Nucleus accumbens (tissue), 56 donors: Measurements from ENCODE around the gene ZNF524.
A peak's percentile ranks its signal among the peaks of the same experiment; 100 is the strongest.
"Not testable (repeated sequence)": the region's sequence is repeated elsewhere in the genome, so short reads cannot be mapped to it uniquely, and the experiment has no call there.

Experiments used
- DNase-seq, 56 donors: peaks; one replicate each; lab custom pipeline; 2025; lab: John Stamatoyannopoulos, UW

Gene ZNF524

DNA sequence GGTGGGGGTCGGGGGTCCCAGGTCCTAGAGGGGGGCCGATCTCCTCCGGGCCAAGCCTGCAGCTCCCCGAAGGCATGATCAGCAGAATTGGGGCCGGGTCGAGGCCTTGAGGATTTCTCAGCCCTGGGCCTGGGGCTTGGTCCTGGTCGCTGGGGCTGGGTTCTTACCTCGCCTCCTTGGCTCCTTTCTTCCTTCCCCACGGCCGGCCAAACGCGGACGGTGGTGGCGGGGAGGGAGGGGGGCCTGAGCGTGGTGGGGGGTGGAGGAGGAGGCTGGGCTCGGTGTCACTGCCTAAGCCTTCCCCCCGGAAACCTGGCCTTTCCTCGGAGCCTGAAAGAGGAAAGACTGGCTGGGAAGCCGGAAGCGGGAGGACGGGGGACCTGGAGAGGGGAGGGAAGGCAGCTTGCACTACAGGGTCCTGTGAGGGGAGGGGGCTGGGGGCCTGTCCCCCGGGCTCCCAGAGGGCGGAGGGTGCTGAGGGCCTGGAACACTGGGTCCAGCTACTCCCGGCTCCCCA, 19.4 kb upstream of the ZNF524 start, which contains the start of gene ZNF579:
Gene ZNF579 (minus strand): TSS at position 221 of the 517 bp plus-strand sequence. CDS start 1,209 bp downstream, outside the sequence.
- DNase-seq = peak; percentile 26 to 93 (median 82)

- peak in 2 of 56 donors; percentile 8 to 39 for DNase-seq
Observed at GRCh38 chr19:55581145-55581822, 18.8 kb upstream of the ZNF524 start.

GRCh38 chr19:55581823-55582223, 18.3 kb upstream of the ZNF524 start:
- DNase-seq = no peak

GRCh38 chr19:55582284-55582683, 17.8 kb upstream of the ZNF524 start:
- not testable (repeated sequence) for DNase-seq

- not testable (repeated sequence) for DNase-seq
Observed at GRCh38 chr19:55583897-55584296, 16.2 kb upstream of the ZNF524 start.

GRCh38 chr19:55584871-55585270, 15.2 kb upstream of the ZNF524 start:
- DNase-seq = no peak

- peak; percentile 6 to 90 (median 66) for DNase-seq
Observed at GRCh38 chr19:55585658-55586339, 14.3 kb upstream of the ZNF524 start.

DNA sequence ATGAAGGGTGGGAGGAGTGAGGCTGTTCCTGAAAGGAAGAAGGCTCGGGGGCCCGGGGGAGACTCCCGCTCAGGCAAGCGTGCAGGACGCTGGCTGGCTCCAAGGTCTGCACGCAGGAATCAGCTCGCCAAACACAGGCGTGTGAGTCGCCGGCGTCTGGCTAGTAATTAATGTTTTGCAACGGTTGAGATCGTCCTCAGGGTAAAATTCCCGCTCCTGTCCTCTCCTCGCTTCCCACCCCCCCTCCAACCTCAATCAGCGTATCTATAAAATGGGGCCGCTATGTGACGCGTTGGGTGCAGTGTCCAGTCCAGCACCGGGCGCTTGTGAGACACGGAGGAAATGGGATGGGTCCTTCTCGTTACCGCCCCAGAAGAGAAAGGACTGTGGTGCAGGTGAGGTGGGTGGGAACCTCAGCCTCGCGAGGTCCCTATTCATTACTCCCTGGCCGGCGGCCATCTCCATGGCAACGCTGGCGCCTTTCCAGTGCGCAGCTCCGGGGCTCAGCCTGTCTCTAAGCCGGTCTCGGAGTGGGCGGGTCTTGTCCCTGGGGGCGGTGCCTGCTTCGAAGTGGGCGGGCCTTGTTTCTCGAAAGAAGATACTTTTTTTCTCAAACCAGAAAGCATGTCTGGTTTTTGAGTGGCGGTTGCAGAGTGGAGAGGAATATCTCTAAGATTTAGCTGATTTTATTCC, 13.0 kb upstream of the ZNF524 start:
- DNase-seq = peak; percentile 33 to 95 (median 82)

DNA sequence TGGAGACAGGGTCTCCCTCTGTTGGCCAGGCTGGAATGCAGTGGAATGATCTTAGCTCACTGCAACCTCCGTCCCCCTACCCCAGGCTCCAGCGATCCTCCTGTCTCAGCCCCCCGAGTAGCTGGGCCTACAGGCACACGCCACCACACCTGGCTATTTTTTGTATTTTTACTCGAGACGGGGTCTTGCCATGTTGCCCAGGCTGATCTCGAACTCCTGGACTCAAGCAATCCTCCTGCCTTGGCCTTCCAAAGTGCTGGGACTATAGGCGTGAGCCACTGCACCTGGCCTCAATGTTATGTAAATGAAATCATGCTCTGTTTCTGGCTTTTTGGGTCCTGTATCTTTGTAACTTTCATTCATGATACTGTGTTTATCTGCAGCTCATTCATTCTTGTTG, 11.3 kb upstream of the ZNF524 start:
- no peak for DNase-seq

DNA sequence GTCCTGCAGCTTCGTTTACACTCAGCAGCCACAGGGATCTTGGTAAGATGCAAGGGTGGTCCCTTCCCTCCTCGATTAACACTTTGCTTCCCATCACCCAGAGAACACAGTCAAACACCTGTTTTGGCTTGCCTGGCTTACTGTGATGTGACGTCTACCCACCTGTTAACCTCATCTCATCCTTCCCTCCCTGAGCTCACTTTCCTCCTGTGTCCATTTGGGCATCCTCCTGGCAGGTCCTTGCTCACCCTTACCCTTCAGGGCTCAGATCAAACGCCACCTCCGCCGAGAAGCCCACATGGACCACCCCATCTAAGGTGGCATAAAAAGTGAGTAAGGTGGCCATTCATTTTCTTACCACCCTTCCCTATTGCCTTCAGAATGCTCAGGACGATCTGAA, 10.0 kb upstream of the ZNF524 start:
- DNase-seq = no peak

GRCh38 chr19:55590617-55591016, 9.5 kb upstream of the ZNF524 start:
- no peak for DNase-seq

GRCh38 chr19:55591555-55591954, 8.5 kb upstream of the ZNF524 start:
- DNase-seq = no peak

DNA sequence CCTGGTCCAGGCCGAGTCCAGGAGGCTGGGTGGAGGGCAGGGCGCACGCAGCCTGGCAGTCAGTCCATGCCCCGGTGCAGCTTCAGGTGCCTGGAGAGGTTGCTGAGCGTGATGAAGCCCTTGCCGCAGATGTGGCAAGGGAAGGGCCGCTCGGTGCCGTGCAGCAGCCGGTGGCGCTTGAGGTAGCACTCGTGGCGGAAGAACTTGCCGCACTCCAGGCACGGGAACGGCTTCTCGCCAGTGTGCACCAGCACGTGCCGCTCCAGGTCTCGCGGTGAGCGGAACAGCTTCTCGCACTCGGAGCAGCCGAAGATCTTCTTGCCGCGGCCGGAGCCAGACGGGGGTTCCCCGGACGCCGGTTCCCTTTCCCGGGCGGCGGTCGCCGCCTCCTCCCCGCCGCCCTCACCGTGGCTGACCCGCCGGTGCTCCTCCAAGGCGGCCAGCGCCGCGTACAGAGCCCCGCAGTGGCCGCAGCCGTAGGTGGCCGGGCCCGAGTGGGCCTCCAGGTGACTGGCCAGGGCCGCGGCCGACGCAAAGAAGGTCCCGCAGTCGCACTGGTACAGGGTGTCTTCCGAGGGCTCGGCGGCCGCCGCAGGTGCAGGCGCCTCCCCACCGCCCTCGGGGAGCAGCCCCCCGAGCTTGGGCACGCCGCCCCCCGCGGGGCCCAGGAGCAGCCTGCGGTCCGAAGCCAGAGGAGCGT, 7.5 kb upstream of the ZNF524 start:
- no peak for DNase-seq

- DNase-seq = no peak
Observed at GRCh38 chr19:55593096-55593772, 6.9 kb upstream of the ZNF524 start.

DNA sequence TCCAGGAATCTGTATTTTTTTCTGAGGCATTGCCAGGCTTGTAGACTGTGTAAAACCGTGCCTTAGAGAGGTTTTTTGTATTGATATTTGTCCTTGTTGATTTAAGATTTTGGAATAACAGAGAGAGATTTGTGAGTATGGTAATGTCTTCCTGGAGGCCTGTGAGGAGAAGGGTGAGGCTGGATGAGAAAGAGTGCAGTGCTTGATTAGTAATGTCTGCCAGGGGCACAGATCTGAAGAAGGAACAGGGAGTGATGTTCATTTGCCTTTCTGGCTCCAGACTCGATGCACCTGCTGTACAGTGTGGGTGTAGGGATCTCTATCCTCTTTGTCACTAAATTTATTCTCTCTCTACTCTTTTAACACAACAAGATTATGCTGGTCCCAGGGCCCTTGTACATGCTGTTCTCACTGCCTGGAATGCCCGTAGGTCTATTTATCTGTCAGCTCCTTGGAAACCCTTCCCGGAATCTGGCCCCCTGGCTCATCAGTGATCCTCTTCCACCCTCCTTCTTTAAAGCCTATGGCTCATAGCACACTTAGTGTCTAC, 5.0 kb upstream of the ZNF524 start:
- no peak for DNase-seq

- DNase-seq = no peak
Observed at GRCh38 chr19:55596304-55596703, 3.8 kb upstream of the ZNF524 start.

DNA sequence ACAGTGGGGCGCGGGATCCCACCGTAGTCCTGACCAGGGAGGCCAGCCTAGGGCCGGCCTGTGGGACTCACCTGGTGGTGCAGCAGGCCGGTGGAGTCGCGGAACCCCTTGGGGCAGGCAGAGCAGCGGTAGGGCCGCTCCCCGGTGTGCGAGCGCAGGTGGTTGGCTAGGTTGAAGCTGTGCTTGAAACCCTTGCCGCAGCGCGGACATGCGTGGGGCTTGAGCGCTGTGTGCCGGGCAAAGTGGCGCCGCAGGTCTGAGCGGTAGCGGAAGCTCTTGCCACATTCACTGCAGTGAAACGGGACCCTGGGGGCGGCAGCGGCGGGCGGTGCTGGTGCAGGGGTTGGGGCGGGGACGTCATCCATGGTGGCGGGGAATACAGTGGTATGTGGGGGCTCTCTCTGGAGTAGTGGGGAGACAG, 2.6 kb upstream of the ZNF524 start:
- DNase-seq = no peak

DNA sequence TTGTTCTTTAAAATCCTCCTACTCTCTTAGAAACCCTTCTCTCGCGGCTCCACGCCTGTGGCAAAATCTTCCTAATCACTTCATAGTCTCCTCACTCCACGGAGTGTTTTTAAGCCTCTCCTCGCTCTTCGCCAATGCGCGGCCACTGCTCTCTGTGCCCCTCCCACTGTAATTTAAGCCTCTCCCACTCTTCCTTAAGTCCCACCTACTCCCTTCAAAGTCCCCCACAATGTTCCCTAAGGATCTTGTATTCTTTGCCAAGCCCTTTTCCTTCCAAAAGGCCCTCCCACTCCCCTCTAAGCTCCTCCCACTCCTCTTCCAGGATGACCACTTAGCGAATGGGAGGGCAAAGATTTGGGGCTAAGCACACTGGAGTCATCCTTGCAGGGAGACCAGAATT, 2.1 kb upstream of the ZNF524 start:
- DNase-seq = no peak

GRCh38 chr19:55598719-55599467, 1.2 kb upstream of the ZNF524 start:
- DNase-seq = peak in 55 of 56 donors; percentile 38 to 96 (median 91)
